ENCODE results near the gene FBRSL1.

DNA sequence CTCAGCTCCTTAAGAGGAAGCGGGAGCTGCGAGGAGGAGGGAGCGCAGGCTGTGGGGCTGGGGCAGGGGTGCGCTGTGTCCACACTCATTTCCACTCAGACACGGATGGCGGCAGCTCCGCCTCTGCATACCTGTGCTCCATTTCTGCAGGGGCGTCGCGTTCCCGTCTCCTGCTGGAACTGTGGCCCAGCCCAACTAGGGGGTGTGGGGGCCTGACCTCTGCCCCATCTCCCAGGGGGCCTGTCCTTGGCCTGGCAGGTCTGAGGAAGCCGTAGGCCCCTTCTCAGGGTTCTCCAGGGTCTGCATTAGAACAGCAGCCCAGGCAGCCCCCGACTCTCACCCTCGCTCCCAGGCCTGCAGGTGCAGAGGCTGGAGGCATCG is 31.2 kb downstream of the FBRSL1 start:
- TF ChIP-seq POLR2A (IDR thresholded peaks at IDR 0.05; ENCODE audit: low read length) (no peak), GATA1 (IDR thresholded peaks at IDR 0.05; ENCODE audit: low read depth, low read length) (no peak)

All from erythroblast (primary cell).